Parathyroid adenoma (tissue), 2 donors: Measurements from ENCODE around the gene TENM4.

Source experiments
- H2AFZ ChIP-seq: fragments of 300-600 bp; sonication (generic); one replicate; pipeline ENCODE4 v1.7.0; 2017; ENCODE audit warnings: antibody characterized with exemption, mild to moderate bottlenecking
- H3K27ac ChIP-seq: fragments of 300-600 bp; sonication (generic); one replicate; pipeline ENCODE4 v1.7.0; 2017
- H3K27me3 ChIP-seq: fragments of 300-600 bp; sonication (generic); one replicate; pipeline ENCODE4 v1.7.0; 2017; ENCODE audit warnings: low read length; ENCODE audit not compliant: control insufficient read depth, insufficient read depth
- H3K36me3 ChIP-seq: fragments of 300-600 bp; sonication (generic); one replicate; pipeline ENCODE4 v1.7.0; 2017; ENCODE audit warnings: low read length; ENCODE audit not compliant: control insufficient read depth, insufficient read depth
- H3K4me1 ChIP-seq: fragments of 300-600 bp; sonication (generic); one replicate; pipeline ENCODE4 v1.7.0; 2017; ENCODE audit warnings: control low read depth
- H3K4me2 ChIP-seq: fragments of 300-600 bp; sonication (generic); one replicate; pipeline ENCODE4 v1.7.0; 2017; ENCODE audit warnings: low read length
- H3K4me3 ChIP-seq: fragments of 300-600 bp; sonication (generic); one replicate; pipeline ENCODE4 v1.7.0; 2017; ENCODE audit warnings: low read depth, low read length
- H3K79me2 ChIP-seq: fragments of 300-600 bp; sonication (generic); one replicate; pipeline ENCODE4 v1.7.0; 2017; ENCODE audit warnings: control low read depth
- H3K9ac ChIP-seq: fragments of 300-600 bp; sonication (generic); one replicate; pipeline ENCODE4 v1.7.0; 2017; ENCODE audit warnings: mild to moderate bottlenecking
- H3K9me3 ChIP-seq: fragments of 300-600 bp; sonication (generic); one replicate; pipeline ENCODE4 v1.7.0; 2017; ENCODE audit warnings: low read length; ENCODE audit not compliant: control insufficient read depth
- TF ChIP-seq, protein P1 (sequence below): fragments of 300-600 bp; sonication (generic); IDR thresholded peaks from one replicate; pipeline ENCODE4 v1.7.0; 2017; ENCODE audit warnings: antibody characterized with exemption, mild to moderate bottlenecking
- donor health status: primary hyperparathyroidism.

The TENM4 gene

DNA sequence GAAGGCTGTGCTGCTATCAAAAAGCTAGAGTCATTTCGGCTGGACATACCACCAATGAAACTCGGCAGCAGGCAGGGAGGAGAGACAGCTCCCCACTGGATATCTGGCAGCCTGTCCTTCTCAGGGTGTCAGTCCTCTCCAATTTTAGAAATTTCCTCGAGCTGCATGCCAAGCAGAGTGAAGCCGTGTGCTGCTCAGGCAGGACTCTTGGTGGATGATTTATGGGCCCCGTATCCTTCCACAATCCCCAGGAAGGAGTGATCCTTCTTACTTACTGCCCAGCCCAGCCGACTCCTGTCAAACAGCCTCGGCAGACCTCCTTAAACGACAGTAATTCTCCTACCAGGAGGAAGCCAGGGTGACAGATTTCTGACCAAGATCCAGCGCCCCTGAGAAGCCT, 410.4 kb downstream of the TENM4 start:
- Histone ChIP-seq H3K79me2 (no peaks in the 10 kb centered on the region), H3K4me3 (no peak overlapping the region), H3K9me3 (no peaks in the 10 kb centered on the region), H2AFZ (no peak overlapping the region), H3K4me2 (no peak overlapping the region), H3K9ac (no peak overlapping the region), H3K27me3 (no peaks in the 10 kb centered on the region), H3K27ac (no peak overlapping the region), H3K36me3 (no peaks in the 10 kb centered on the region), H3K4me1 (no peaks in the 10 kb centered on the region)
- TF ChIP-seq, protein P1, sequence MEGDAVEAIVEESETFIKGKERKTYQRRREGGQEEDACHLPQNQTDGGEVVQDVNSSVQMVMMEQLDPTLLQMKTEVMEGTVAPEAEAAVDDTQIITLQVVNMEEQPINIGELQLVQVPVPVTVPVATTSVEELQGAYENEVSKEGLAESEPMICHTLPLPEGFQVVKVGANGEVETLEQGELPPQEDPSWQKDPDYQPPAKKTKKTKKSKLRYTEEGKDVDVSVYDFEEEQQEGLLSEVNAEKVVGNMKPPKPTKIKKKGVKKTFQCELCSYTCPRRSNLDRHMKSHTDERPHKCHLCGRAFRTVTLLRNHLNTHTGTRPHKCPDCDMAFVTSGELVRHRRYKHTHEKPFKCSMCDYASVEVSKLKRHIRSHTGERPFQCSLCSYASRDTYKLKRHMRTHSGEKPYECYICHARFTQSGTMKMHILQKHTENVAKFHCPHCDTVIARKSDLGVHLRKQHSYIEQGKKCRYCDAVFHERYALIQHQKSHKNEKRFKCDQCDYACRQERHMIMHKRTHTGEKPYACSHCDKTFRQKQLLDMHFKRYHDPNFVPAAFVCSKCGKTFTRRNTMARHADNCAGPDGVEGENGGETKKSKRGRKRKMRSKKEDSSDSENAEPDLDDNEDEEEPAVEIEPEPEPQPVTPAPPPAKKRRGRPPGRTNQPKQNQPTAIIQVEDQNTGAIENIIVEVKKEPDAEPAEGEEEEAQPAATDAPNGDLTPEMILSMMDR = no peak

DNA sequence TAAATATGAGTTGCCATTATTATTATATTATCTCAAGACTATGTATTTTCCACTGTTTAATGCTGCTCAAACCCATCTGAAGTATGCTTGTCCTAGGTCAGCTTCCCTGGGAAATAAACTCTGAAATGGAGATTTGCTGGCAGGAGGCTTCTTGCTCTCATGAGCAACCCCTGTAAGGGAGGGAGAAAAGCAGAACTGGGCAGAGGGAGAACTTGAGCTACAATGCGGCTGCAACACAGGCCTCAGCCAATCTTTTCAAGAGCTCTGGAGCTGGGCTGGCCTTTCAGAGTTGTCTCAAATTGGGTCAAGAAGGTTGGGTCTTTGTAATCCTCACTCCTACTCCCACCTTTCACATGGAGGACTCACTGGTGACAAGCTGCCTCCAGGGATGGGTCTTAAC, 412.6 kb downstream of the TENM4 start:
- H3K4me3 ChIP-seq = no peak overlapping the region
- TF ChIP-seq, protein P1 = no peak

DNA sequence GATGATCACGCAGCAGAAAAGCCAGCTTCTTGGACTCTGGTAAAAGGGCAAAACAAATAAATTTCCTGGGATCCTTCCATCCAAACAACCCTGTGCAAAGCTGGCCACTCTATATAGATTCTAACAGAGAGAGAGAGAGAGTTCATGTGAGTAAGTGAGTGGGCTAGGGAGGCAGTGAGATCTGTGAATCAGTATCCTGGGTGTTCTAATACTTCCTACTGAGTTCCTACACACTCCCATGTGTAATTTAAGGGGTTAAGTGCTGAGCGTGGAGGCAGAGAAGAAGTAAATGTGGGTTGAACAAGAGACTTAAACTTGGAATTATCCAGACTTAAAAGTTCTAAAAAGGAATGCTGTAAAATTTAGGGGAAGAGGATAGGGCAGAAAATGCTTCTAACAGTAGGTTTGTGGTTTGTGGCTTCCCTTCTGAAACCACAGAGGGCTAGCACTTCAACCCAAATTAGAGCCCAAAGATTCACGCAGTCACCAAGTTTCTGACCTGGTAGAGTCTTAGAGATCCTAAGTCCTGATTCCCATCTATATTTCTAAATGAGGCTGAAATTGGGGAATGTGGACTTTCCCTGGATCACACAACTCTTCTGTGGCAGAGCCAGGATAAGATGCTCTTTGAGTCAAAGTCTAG, 413.9 kb downstream of the TENM4 start:
- TF ChIP-seq, protein P1 = no peak
- no peaks in the 10 kb centered on the region for H3K9me3 ChIP-seq
- no peak overlapping the region for H3K4me2 ChIP-seq
- H3K4me1 ChIP-seq = no peaks in the 10 kb centered on the region
- H3K79me2 ChIP-seq = no peaks in the 10 kb centered on the region
- H3K36me3 ChIP-seq = no peaks in the 10 kb centered on the region
- H3K27me3 ChIP-seq = no peaks in the 10 kb centered on the region
- no peak overlapping the region for H3K27ac ChIP-seq
- H3K9ac ChIP-seq = no peak overlapping the region
- H2AFZ ChIP-seq = no peak overlapping the region
- H3K4me3 ChIP-seq = no peak overlapping the region

More for the DNA sequence above, 412.6 kb downstream of the TENM4 start:
- Histone ChIP-seq H3K9me3 (no peaks in the 10 kb centered on the region), H3K27me3 (no peaks in the 10 kb centered on the region), H3K27ac (no peak overlapping the region), H3K79me2 (no peaks in the 10 kb centered on the region), H3K4me1 (no peaks in the 10 kb centered on the region), H3K36me3 (no peaks in the 10 kb centered on the region), H2AFZ (no peak overlapping the region), H3K9ac (no peak overlapping the region), H3K4me2 (no peak overlapping the region)

DNA sequence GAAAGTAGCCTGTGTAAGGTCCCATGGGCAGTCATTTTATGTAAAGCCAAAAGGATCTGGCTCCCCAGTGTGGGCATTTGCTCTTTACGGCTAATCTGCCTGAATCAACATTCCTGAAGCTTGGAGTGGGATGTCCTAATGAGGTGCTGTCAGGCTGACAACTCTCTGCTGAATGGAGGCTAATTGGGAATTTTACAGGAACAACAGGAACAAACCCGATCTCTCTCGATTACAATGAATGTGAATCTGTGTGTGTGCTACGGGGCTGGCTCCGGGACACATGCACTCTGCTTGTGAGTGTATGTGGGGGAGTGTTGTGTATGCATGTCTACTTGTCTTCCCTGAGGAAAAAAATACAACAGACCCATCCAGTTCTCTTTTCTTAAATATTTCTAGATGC, 415.2 kb downstream of the TENM4 start:
- Histone ChIP-seq H3K4me1 (no peaks in the 10 kb centered on the region), H3K4me2 (no peak overlapping the region), H3K27ac (no peak overlapping the region), H3K79me2 (no peaks in the 10 kb centered on the region), H3K27me3 (no peaks in the 10 kb centered on the region), H3K9me3 (no peaks in the 10 kb centered on the region), H3K9ac (no peak overlapping the region), H3K4me3 (no peak overlapping the region), H2AFZ (no peak overlapping the region), H3K36me3 (no peaks in the 10 kb centered on the region)
- TF ChIP-seq, protein P1 = no peak

DNA sequence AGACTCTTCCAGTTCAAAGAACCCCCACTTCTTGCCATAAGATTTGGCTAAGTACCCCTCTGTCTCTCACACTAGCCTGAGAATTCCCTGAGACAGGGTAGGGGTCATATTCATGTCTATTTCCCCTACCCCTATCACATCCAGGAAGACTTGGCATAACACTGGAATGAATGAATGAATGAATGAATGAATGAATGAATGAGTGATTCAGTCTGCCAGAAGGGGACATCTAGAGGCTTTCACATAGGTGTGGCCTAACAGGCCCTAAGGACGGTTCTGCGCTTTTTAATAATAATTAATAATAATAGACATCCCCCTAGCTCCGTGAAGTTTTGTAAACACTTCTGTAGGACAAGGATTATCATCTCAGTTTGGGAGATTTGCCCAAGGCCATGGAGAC, 415.7 kb downstream of the TENM4 start:
- no peak overlapping the region for H3K9ac ChIP-seq
- no peaks in the 10 kb centered on the region for H3K27me3 ChIP-seq
- H3K27ac ChIP-seq = no peak overlapping the region
- no peak overlapping the region for H3K4me3 ChIP-seq
- H3K79me2 ChIP-seq = no peaks in the 10 kb centered on the region
- H2AFZ ChIP-seq = no peak overlapping the region
- no peaks in the 10 kb centered on the region for H3K4me1 ChIP-seq
- H3K36me3 ChIP-seq = no peaks in the 10 kb centered on the region
- no peak overlapping the region for H3K4me2 ChIP-seq
- TF ChIP-seq, protein P1 = no peak
- no peaks in the 10 kb centered on the region for H3K9me3 ChIP-seq
